ENCODE results near the gene PCNX1.
A peak's percentile ranks its signal among the peaks of the same experiment; 100 is the strongest.

The PCNX1 gene

DNA sequence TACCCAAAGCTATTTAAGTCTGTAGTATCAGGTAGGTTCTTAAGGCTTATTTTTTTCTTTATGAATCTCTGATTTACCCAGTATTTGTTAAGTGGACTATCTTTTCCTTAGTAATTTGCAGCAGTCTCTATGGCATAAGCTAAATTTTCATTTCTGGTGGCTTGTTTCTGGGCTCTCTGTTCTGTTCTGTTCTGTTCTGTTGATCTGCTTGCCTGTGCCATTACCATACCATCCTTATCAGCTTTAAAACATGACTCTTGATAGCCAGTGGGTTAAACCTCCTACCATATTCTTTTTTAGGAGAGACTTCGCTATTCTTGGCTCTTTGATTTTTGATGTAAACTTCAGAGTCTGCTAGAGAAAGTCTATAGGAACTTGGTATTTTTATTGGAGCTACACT, 46.8 kb downstream of the PCNX1 start:
- no peak overlapping the region for H3K9ac ChIP-seq
- H3K36me3 ChIP-seq (ENCODE audit: control insufficient read depth, insufficient read depth, low read length) = no peaks in the 10 kb centered on the region
- peaks cover 10% of the 10 kb centered on the region for H3K4me1 ChIP-seq
- no peak overlapping the region for H3K4me3 ChIP-seq (ENCODE audit: low read depth, low read length)
- H3K9me3 ChIP-seq (ENCODE audit: control insufficient read depth, low read length) = no peaks in the 10 kb centered on the region
- no peaks in the 10 kb centered on the region for H3K27me3 ChIP-seq (ENCODE audit: control insufficient read depth, insufficient read depth, low read length)
- H3K27ac ChIP-seq = no peak overlapping the region
- TF ChIP-seq, protein P1, sequence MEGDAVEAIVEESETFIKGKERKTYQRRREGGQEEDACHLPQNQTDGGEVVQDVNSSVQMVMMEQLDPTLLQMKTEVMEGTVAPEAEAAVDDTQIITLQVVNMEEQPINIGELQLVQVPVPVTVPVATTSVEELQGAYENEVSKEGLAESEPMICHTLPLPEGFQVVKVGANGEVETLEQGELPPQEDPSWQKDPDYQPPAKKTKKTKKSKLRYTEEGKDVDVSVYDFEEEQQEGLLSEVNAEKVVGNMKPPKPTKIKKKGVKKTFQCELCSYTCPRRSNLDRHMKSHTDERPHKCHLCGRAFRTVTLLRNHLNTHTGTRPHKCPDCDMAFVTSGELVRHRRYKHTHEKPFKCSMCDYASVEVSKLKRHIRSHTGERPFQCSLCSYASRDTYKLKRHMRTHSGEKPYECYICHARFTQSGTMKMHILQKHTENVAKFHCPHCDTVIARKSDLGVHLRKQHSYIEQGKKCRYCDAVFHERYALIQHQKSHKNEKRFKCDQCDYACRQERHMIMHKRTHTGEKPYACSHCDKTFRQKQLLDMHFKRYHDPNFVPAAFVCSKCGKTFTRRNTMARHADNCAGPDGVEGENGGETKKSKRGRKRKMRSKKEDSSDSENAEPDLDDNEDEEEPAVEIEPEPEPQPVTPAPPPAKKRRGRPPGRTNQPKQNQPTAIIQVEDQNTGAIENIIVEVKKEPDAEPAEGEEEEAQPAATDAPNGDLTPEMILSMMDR (IDR thresholded peaks at IDR 0.05) = no peak
- peaks cover 4% of the 10 kb centered on the region for H3K79me2 ChIP-seq
- H3K4me2 ChIP-seq (ENCODE audit: low read length) = no peak overlapping the region
- no peak overlapping the region for H2AFZ ChIP-seq

DNA sequence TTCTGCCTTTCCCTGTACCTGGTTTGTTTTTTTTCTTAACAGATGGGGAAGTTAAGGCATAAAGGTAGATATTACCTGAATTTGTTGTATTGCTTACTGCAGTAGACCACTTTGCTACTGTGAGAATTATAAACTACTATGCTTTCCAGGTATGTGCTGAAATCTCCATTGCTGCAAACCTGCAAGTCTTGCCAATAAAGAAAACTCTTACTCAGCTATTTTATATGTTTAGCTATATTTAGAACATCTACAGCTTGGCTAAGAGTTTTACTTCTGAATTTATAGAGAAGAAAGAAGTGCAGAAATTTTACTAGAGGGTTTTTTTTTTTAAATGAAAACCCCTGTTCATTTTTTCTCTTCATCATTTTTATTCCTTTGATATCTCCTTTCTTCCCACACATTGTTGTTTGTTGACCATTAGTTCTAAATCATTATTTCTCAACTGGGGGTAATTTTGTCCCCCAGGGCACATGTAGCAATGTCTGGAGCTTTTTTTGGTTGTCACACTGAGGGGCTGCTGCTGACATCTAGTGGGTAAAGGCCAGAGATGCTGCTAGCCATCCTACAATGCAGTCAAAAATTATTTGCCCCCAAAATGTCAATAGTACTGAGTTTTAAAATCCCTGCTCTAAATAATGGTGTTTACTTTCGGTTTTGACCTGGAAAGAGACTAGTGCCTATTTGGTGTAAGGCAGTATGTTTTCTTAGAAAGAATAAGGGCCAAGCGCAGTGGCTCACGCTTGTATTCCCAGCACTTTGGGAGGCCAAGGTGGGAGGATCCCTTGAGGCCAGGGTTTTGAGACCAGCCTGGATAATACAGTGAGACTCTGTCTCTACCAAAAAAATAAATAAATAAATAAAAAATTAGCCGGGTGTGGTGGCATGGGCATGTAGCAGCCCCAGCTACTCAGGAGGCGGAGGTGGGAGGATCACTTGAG, 48.6 kb downstream of the PCNX1 start:
- Histone ChIP-seq H3K4me2 (ENCODE audit: low read length) (peak overlapping the region; percentile 13), H3K27me3 (ENCODE audit: control insufficient read depth, insufficient read depth, low read length) (no peaks in the 10 kb centered on the region), H3K4me1 (peaks cover 10% of the 10 kb centered on the region), H3K9me3 (ENCODE audit: control insufficient read depth, low read length) (no peaks in the 10 kb centered on the region), H2AFZ (no peak overlapping the region), H3K36me3 (ENCODE audit: control insufficient read depth, insufficient read depth, low read length) (no peaks in the 10 kb centered on the region), H3K27ac (no peak overlapping the region), H3K9ac (no peak overlapping the region), H3K4me3 (ENCODE audit: low read depth, low read length) (peak overlapping the region; percentile 1), H3K79me2 (peaks cover 4% of the 10 kb centered on the region)
- TF ChIP-seq, protein P1 (IDR thresholded peaks at IDR 0.05) = peak; percentile 49

DNA sequence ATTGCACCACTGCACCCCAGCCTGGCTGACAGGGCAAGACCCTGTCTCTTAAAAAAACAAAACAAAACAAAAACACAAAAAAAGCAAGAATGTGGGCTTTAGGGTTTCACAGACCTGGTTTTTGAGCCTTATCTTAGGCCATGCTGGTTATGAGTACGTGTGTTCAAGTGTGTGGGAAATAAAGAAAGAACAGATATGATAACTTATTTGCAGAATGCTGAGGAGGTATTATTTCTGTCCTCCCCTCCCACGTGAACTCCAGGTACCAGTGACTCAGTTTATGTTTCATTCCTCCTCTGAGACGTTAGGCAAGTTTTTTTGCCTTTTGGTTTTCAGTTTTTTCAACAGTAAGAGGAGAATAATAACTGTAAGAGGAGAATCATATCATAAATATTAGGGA, 49.3 kb downstream of the PCNX1 start:
- no peak overlapping the region for H3K9ac ChIP-seq
- no peak overlapping the region for H3K27ac ChIP-seq
- no peaks in the 10 kb centered on the region for H3K9me3 ChIP-seq (ENCODE audit: control insufficient read depth, low read length)
- no peaks in the 10 kb centered on the region for H3K27me3 ChIP-seq (ENCODE audit: control insufficient read depth, insufficient read depth, low read length)
- H3K4me1 ChIP-seq = peaks cover 10% of the 10 kb centered on the region
- TF ChIP-seq, protein P1 (IDR thresholded peaks at IDR 0.05) = no peak
- no peak overlapping the region for H3K4me3 ChIP-seq (ENCODE audit: low read depth, low read length)
- H3K4me2 ChIP-seq (ENCODE audit: low read length) = no peak overlapping the region
- no peak overlapping the region for H2AFZ ChIP-seq
- H3K36me3 ChIP-seq (ENCODE audit: control insufficient read depth, insufficient read depth, low read length) = no peaks in the 10 kb centered on the region
- peaks cover 4% of the 10 kb centered on the region for H3K79me2 ChIP-seq

DNA sequence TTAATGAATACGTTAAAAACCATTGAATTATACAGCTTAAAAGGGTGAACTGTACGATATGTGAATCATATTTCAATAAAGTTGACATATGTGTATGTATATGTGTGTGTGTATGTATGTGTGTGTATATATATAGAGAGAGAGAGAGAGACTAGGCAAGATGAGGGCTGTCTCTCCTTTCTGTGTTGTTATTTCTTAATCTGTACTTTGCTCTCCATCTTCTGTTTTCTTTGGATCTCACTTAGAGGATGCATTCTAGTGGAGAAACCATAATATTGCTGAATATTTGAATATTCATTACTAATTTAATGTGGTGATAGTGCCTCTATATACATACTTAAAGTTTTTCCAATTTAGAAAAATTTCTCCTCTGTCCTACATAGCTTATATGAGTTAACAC, 50.5 kb downstream of the PCNX1 start:
- Histone ChIP-seq H2AFZ (no peak overlapping the region), H3K4me3 (ENCODE audit: low read depth, low read length) (no peak overlapping the region), H3K4me1 (peaks cover 10% of the 10 kb centered on the region), H3K79me2 (peaks cover 4% of the 10 kb centered on the region), H3K4me2 (ENCODE audit: low read length) (no peak overlapping the region), H3K9me3 (ENCODE audit: control insufficient read depth, low read length) (no peaks in the 10 kb centered on the region), H3K27ac (no peak overlapping the region), H3K36me3 (ENCODE audit: control insufficient read depth, insufficient read depth, low read length) (no peaks in the 10 kb centered on the region), H3K27me3 (ENCODE audit: control insufficient read depth, insufficient read depth, low read length) (no peaks in the 10 kb centered on the region), H3K9ac (no peak overlapping the region)
- TF ChIP-seq, protein P1 (IDR thresholded peaks at IDR 0.05) = no peak

Data from parathyroid adenoma (tissue), 2 donors.